Trophoblast cell (in vitro differentiated cells and primary cell): Measurements from ENCODE around the gene NUTM2G.
"Not testable (repeated sequence)": the region's sequence is repeated elsewhere in the genome, so short reads cannot be mapped to it uniquely, and the experiment has no call there.

Experiments
- DNase-seq, 2 donors: peaks; one replicate each; pipeline ENCODE4 v3.0.0-alpha.2; 2016
- H2AFZ ChIP-seq: 2 replicates; pipeline ENCODE4 v1.6.1; 2013; ENCODE audit warnings: low read length, moderate library complexity, mild to moderate bottlenecking; ENCODE audit not compliant: insufficient read depth, poor library complexity
- H2AK5ac ChIP-seq: 2 replicates; pipeline ENCODE4 v1.6.1; 2013; ENCODE audit warnings: mild to moderate bottlenecking, low read length
- H2BK120ac ChIP-seq: 2 replicates; pipeline ENCODE4 v1.6.1; 2013; ENCODE audit warnings: low read length, mild to moderate bottlenecking, moderate library complexity; ENCODE audit not compliant: insufficient read depth, poor library complexity
- H2BK12ac ChIP-seq: 2 replicates; pipeline ENCODE4 v1.6.1; 2013; ENCODE audit warnings: mild to moderate bottlenecking, low read length, moderate library complexity
- H2BK5ac ChIP-seq: 2 replicates; pipeline ENCODE4 v1.6.1; 2013; ENCODE audit warnings: low read length, low read depth, moderate library complexity, mild to moderate bottlenecking; ENCODE audit not compliant: poor library complexity
- H3K14ac ChIP-seq: 2 replicates; pipeline ENCODE4 v1.6.1; 2013; ENCODE audit warnings: mild to moderate bottlenecking, low read length
- H3K18ac ChIP-seq: 2 replicates; pipeline ENCODE4 v1.6.1; 2013; ENCODE audit warnings: mild to moderate bottlenecking, low read length
- H3K23ac ChIP-seq: 2 replicates; pipeline ENCODE4 v1.6.1; 2013; ENCODE audit warnings: low read length
- H3K27ac ChIP-seq: 2 replicates; pipeline ENCODE4 v1.5.1; 2013; ENCODE audit warnings: low read depth, mild to moderate bottlenecking, inconsistent platforms, low read length, moderate library complexity
- H3K27me3 ChIP-seq: 2 replicates; pipeline ENCODE4 v1.6.1; 2013; ENCODE audit warnings: inconsistent platforms, mild to moderate bottlenecking, low read length, moderate library complexity; ENCODE audit not compliant: insufficient read depth
- H3K36me3 ChIP-seq, 2 experiments: 1 replicate in 1 of 2; 2 replicates in 1 of 2; pipeline ENCODE4 v1.6.1; 2013; ENCODE audit warnings: low read length in 2 of 2, mild to moderate bottlenecking in 2 of 2, moderate library complexity in 1 of 2; ENCODE audit not compliant: insufficient read depth in 2 of 2, control insufficient read depth in 1 of 2
- H3K4ac ChIP-seq: 2 replicates; pipeline ENCODE4 v1.6.1; 2013; ENCODE audit warnings: low read depth, mild to moderate bottlenecking, low read length, moderate library complexity
- H3K4me1 ChIP-seq, 2 experiments: 1 replicate in 1 of 2; 2 replicates in 1 of 2; pipeline ENCODE4 v1.6.1; 2013; ENCODE audit warnings: low read length in 2 of 2, mild to moderate bottlenecking in 2 of 2, moderate library complexity in 1 of 2; ENCODE audit not compliant: insufficient read depth in 2 of 2, control insufficient read depth in 1 of 2
- H3K4me2 ChIP-seq: 2 replicates; pipeline ENCODE4 v1.6.1; 2013; ENCODE audit warnings: inconsistent platforms, mild to moderate bottlenecking, low read length, moderate library complexity
- H3K4me3 ChIP-seq: 2 replicates; pipeline ENCODE4 v1.5.1; 2013; ENCODE audit warnings: mild to moderate bottlenecking, low read depth, low read length, inconsistent platforms
- H3K79me1 ChIP-seq: one replicate; pipeline ENCODE4 v1.6.1; 2013; ENCODE audit warnings: low read length
- H3K79me2 ChIP-seq: 2 replicates; pipeline ENCODE4 v1.6.1; 2013; ENCODE audit warnings: low read length, mild to moderate bottlenecking; ENCODE audit not compliant: control insufficient read depth, insufficient read depth, poor library complexity
- H3K9ac ChIP-seq: 2 replicates; pipeline ENCODE4 v1.6.1; 2013; ENCODE audit warnings: mild to moderate bottlenecking, low read length
- H3K9me3 ChIP-seq: 2 replicates; pipeline ENCODE4 v1.6.1; 2013; ENCODE audit warnings: low read depth, mild to moderate bottlenecking, control low read depth, inconsistent platforms, low read length; ENCODE audit not compliant: insufficient read depth
- H4K12ac ChIP-seq: 2 replicates; pipeline ENCODE4 v1.6.1; 2013; ENCODE audit warnings: low read depth, mild to moderate bottlenecking, low read length, moderate library complexity
- H4K8ac ChIP-seq: 2 replicates; pipeline ENCODE4 v1.6.1; 2013; ENCODE audit warnings: low read depth, mild to moderate bottlenecking, low read length, moderate library complexity
- H4K91ac ChIP-seq: one replicate; pipeline ENCODE4 v1.6.1; 2013; ENCODE audit warnings: low read depth, mild to moderate bottlenecking, low read length, moderate library complexity
- WGBS: extraction: QIAGEN DNeasy Blood & Tissue Kit; methylation state at CpG from one replicate; pipeline ENCODE4 v1.1.7; 2013; ENCODE audit warnings: missing lambda C conversion rate; ENCODE audit not compliant: insufficient read length, insufficient coverage; ENCODE audit errors: extremely low coverage; 5-methylcytosine and 5-hydroxymethylcytosine counted together

The NUTM2G gene

DNA sequence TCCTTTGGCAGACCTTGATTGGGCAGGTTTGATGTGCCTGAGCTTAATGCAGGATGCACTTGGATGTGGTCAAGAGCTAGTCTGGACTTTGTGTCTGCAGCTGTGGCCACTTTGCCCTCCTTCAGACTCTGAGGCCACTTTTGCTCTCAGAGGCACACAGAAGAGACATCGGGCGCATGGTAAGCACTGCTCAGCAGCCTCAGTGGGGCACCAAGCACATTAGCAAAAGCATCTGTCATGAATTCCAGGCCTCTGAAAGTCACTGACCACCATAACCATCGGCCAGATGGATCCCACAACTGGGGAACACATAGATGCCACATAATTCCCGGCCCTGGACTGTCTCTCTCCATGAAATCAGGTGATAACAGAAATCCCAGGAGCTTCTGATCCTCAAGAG, 40.1 kb upstream of the NUTM2G start:
- Histone ChIP-seq H2BK120ac (no peak overlapping the region), H2AFZ (no peak overlapping the region), H3K4me1 (peaks cover 8 to 10% of the 10 kb centered on the region in 2 experiments)

DNA sequence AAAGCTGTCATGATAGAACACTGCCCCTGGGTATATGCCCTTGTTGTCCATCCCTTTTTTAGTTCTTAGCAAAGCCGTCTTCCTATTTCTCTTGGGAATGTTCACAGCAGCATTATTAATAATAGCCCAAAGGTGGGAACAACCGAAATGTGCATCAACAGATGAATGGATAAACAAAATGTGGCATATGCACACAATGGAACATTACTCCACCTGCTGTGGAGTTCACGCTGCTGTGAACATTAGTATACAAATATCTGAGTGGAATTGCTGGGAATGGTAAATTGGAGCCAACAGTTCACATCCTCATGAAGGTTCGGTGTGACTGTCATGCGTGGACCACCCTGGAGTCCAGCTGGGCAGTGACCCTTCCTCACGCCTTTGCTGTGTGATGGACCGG, 36.5 kb upstream of the NUTM2G start:
- no peak overlapping the region for H3K4me3 ChIP-seq
- H2BK5ac ChIP-seq, result no peak overlapping the region
- H3K27me3 ChIP-seq, result no peaks in the 10 kb centered on the region
- no peak overlapping the region for H2BK120ac ChIP-seq
- H4K12ac ChIP-seq, result no peak overlapping the region
- H3K9ac ChIP-seq, result no peak overlapping the region
- DNase-seq, result no peak
- no peak overlapping the region for H4K91ac ChIP-seq
- H4K8ac ChIP-seq, result no peak overlapping the region
- no peaks in the 10 kb centered on the region for H3K79me1 ChIP-seq
- H3K36me3 ChIP-seq, result peaks cover 4 to 17% of the 10 kb centered on the region in 2 experiments
- WGBS, result no CpG with 5 or more reads among the region's 7 CpGs
- H2BK12ac ChIP-seq, result no peak overlapping the region
- H3K27ac ChIP-seq, result no peak overlapping the region
- H3K9me3 ChIP-seq, result peaks cover 3% of the 10 kb centered on the region
- no peaks in the 10 kb centered on the region for H3K79me2 ChIP-seq
- H2AFZ ChIP-seq, result no peak overlapping the region
- H3K4ac ChIP-seq, result no peak overlapping the region
- H3K23ac ChIP-seq, result no peak overlapping the region
- H3K14ac ChIP-seq, result no peak overlapping the region
- H3K4me2 ChIP-seq, result no peak overlapping the region
- H3K4me1 ChIP-seq, result peaks cover 0 to 3% of the 10 kb centered on the region in 2 experiments
- H3K18ac ChIP-seq, result no peak overlapping the region
- H2AK5ac ChIP-seq, result no peak overlapping the region

More for the DNA sequence above, 40.1 kb upstream of the NUTM2G start:
- no peak overlapping the region for H4K8ac ChIP-seq
- no peaks in the 10 kb centered on the region for H3K27me3 ChIP-seq
- H3K4me2 ChIP-seq, result no peak overlapping the region
- H2BK12ac ChIP-seq, result no peak overlapping the region
- no peak overlapping the region for H2AK5ac ChIP-seq
- H3K79me2 ChIP-seq, result no peaks in the 10 kb centered on the region
- no peak overlapping the region for H3K4me3 ChIP-seq
- no peak overlapping the region for H4K91ac ChIP-seq
- H3K9me3 ChIP-seq, result peaks cover 3% of the 10 kb centered on the region
- H3K9ac ChIP-seq, result no peak overlapping the region
- no peak overlapping the region for H3K18ac ChIP-seq
- no peak for DNase-seq
- no peak overlapping the region for H3K27ac ChIP-seq
- H3K14ac ChIP-seq, result no peak overlapping the region
- H4K12ac ChIP-seq, result no peak overlapping the region
- no peak overlapping the region for H2BK5ac ChIP-seq
- WGBS, result no CpG with 5 or more reads among the region's 4 CpGs
- H3K23ac ChIP-seq, result peak overlapping the region; percentile 2
- no peaks in the 10 kb centered on the region for H3K79me1 ChIP-seq
- H3K36me3 ChIP-seq, result peaks cover 0 to 6% of the 10 kb centered on the region in 2 experiments
- no peak overlapping the region for H3K4ac ChIP-seq

DNA sequence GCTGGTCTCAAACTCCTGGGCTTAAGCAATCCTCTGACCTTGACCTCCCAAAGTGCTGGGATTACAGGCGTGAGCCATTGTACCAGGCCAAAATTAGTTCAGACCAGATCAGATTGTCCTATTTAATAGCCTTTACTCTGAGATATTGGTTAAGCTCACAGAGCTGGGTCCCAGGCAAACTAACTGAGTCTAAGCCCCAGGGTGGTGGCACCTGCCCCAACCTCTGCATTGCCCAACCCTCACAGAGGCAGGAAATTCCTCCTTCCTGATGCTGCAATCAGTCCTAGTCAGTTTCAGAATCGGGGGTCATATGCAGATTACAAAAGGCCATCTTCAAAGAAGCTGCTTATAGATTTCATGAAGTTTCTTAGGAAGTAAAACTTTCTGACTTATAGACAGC, 28.6 kb upstream of the NUTM2G start:
- H3K27ac ChIP-seq, H3K4ac ChIP-seq, H2BK120ac ChIP-seq, H2BK5ac ChIP-seq, DNase-seq, H3K79me2 ChIP-seq, H3K18ac ChIP-seq, H3K79me1 ChIP-seq, H2AFZ ChIP-seq, H2AK5ac ChIP-seq, H4K8ac ChIP-seq, H3K4me3 ChIP-seq, H3K4me2 ChIP-seq, H3K4me1 ChIP-seq, H2BK12ac ChIP-seq, H3K14ac ChIP-seq, H3K23ac ChIP-seq, H4K12ac ChIP-seq, H4K91ac ChIP-seq, H3K27me3 ChIP-seq, H3K9ac ChIP-seq, H3K36me3 ChIP-seq, H3K9me3 ChIP-seq: not testable (repeated sequence)
- no CpG with 5 or more reads among the region's 2 CpGs for WGBS

DNA sequence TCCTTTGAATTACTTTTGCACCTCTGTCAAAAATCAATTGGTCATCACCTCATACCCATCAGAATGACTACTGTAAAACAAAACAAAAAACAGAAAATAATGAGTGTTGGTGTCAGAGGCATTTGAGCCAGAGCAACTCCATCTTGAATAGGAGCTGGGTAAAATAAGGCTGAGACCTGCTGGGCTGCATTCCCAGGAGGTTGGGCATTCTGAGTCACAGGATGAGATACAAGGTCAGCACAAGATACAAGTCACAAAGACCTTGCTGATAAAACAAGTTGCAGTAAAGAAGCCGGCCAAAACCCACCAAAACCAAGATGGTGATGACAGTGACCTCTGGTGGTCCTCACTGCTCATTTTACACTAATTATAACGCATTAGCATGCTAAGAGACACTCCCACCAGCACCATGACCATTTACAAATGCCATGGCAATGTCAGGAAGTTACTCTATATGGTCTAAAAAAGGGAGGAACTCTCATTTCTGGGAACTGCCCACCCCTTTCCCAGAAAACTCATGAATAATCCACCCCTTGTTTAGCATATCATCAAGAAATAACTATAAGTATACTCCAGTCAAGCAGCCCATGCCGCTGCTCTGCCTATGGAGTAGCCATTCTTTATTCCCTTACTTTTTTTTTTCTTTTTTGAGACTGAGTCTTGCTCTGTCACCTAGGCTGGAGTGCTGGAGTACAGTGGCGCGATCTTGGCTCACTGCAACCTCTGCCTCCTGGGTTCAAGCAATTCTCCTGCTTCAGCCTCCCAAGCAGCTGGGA, 23.5 kb upstream of the NUTM2G start:
- not testable (repeated sequence) for H3K79me2 ChIP-seq, H3K4me3 ChIP-seq, H2BK120ac ChIP-seq, H2BK12ac ChIP-seq, H3K14ac ChIP-seq, H2BK5ac ChIP-seq, H2AK5ac ChIP-seq, H2AFZ ChIP-seq, H4K12ac ChIP-seq, H3K4me2 ChIP-seq, H3K23ac ChIP-seq, H3K9ac ChIP-seq, H3K4ac ChIP-seq, H3K36me3 ChIP-seq, H3K4me1 ChIP-seq, H3K79me1 ChIP-seq, H3K18ac ChIP-seq, H3K27ac ChIP-seq, H3K9me3 ChIP-seq, H4K8ac ChIP-seq, H3K27me3 ChIP-seq, H4K91ac ChIP-seq
- no CpG with 5 or more reads among the region's 5 CpGs for WGBS
- peak in 1 of 2 donors; percentile 7 for DNase-seq
